Neuronal stem cell (in vitro differentiated cells): ENCODE results near the gene GJB6.

Source experiments
- DNase-seq: peaks from one replicate; pipeline ENCODE4 v3.0.0-alpha.2; 2013; ENCODE audit warnings: low spot score
- H2AFZ ChIP-seq: one replicate; pipeline ENCODE4 v1.6.1; 2013; ENCODE audit warnings: mild to moderate bottlenecking, low read length, inconsistent platforms
- H2AK5ac ChIP-seq: 2 replicates; pipeline ENCODE4 v1.6.1; 2013; ENCODE audit warnings: low read depth, mild to moderate bottlenecking, inconsistent platforms, low read length, moderate library complexity, mixed read lengths
- H2BK120ac ChIP-seq: 2 replicates; pipeline ENCODE4 v1.6.1; 2013; ENCODE audit warnings: low read depth, mild to moderate bottlenecking, inconsistent platforms, low read length, moderate library complexity, mixed read lengths
- H2BK12ac ChIP-seq: one replicate; pipeline ENCODE4 v1.6.1; 2013; ENCODE audit warnings: low read length, inconsistent platforms
- H2BK15ac ChIP-seq: 2 replicates; pipeline ENCODE4 v1.6.1; 2013; ENCODE audit warnings: mild to moderate bottlenecking, low read length, inconsistent platforms, mixed read lengths
- H2BK5ac ChIP-seq: one replicate; pipeline ENCODE4 v1.6.1; 2013; ENCODE audit warnings: inconsistent platforms, mild to moderate bottlenecking, low read length, moderate library complexity
- H3K14ac ChIP-seq: one replicate; pipeline ENCODE4 v1.6.1; 2013; ENCODE audit warnings: low read length, inconsistent platforms
- H3K18ac ChIP-seq: 2 replicates; pipeline ENCODE4 v1.6.1; 2013; ENCODE audit warnings: low read length, inconsistent platforms
- H3K23ac ChIP-seq: 2 replicates; pipeline ENCODE4 v1.6.1; 2013; ENCODE audit warnings: low read depth, mild to moderate bottlenecking, mixed read lengths, low read length, inconsistent platforms; ENCODE audit not compliant: poor library complexity
- H3K27ac ChIP-seq: replicated peaks from 3 replicates; pipeline ENCODE4 v1.5.1; 2013; ENCODE audit warnings: low read length, inconsistent platforms
- H3K27me3 ChIP-seq, 3 experiments: 2 replicates each; pipeline ENCODE4 v1.6.1; 2013; ENCODE audit warnings: low read length in 3 of 3, mild to moderate bottlenecking in 2 of 3, inconsistent platforms in 1 of 3, low read depth in 1 of 3, mixed read lengths in 1 of 3, moderate library complexity in 1 of 3; ENCODE audit not compliant: control insufficient read depth in 3 of 3, insufficient read depth in 3 of 3
- H3K36me3 ChIP-seq, 2 donors: replicated peaks in 1 of 2; 2 replicates each; pipeline ENCODE4 v1.6.1; 2013; ENCODE audit warnings: low read length in 2 of 2; ENCODE audit not compliant: control insufficient read depth in 2 of 2, insufficient read depth in 2 of 2
- H3K4ac ChIP-seq: 2 replicates; pipeline ENCODE4 v1.6.1; 2013; ENCODE audit warnings: inconsistent platforms, mild to moderate bottlenecking, low read length, moderate library complexity
- H3K4me1 ChIP-seq, 2 donors: 1 replicate in 1 of 2; 2 replicates in 1 of 2; pipeline ENCODE4 v1.6.1; 2013; ENCODE audit warnings: low read length in 2 of 2, low read depth in 1 of 2; ENCODE audit not compliant: control insufficient read depth in 2 of 2, insufficient read depth in 1 of 2
- H3K4me2 ChIP-seq: one replicate; pipeline ENCODE4 v1.6.1; 2013; ENCODE audit warnings: mild to moderate bottlenecking, low read length, inconsistent platforms; ENCODE audit not compliant: insufficient read depth, poor library complexity, severe bottlenecking
- H3K4me3 ChIP-seq, 2 donors: 2 replicates each; pipeline ENCODE4 v1.5.1; 2013; ENCODE audit warnings: low read length in 2 of 2, mild to moderate bottlenecking in 2 of 2, inconsistent platforms in 1 of 2, moderate library complexity in 1 of 2
- H3K79me1 ChIP-seq: one replicate; pipeline ENCODE4 v1.6.1; 2013; ENCODE audit warnings: low read depth, mild to moderate bottlenecking, inconsistent platforms, low read length, moderate library complexity
- H3K9ac ChIP-seq: one replicate; pipeline ENCODE4 v1.6.1; 2013; ENCODE audit warnings: mild to moderate bottlenecking, low read depth, low read length, inconsistent platforms; ENCODE audit not compliant: poor library complexity
- H3K9me3 ChIP-seq, 2 donors: replicated peaks in 1 of 2; 2 replicates each; pipeline versions ENCODE3 to v1.6.1; 2013; ENCODE audit warnings: low read length in 2 of 2, mild to moderate bottlenecking in 2 of 2, inconsistent platforms in 1 of 2, low read depth in 1 of 2, mixed read lengths in 1 of 2, moderate library complexity in 1 of 2; ENCODE audit not compliant: control insufficient read depth in 2 of 2, insufficient read depth in 1 of 2
- H4K8ac ChIP-seq: one replicate; pipeline ENCODE4 v1.6.1; 2013; ENCODE audit warnings: low read depth, mild to moderate bottlenecking, inconsistent platforms, low read length, moderate library complexity
- H4K91ac ChIP-seq: one replicate; pipeline ENCODE4 v1.6.1; 2013; ENCODE audit warnings: low read length, low read depth, mild to moderate bottlenecking, inconsistent platforms; ENCODE audit not compliant: poor library complexity
- WGBS, 2 donors: extraction: QIAGEN DNeasy Blood & Tissue Kit; methylation state at CpG; one replicate each; pipeline ENCODE4 v1.1.7; 2013; ENCODE audit warnings: missing lambda C conversion rate in 2 of 2, mixed read lengths in 1 of 2; ENCODE audit not compliant: insufficient read length in 2 of 2, insufficient replicate concordance in 1 of 2; ENCODE audit errors: extremely low coverage in 2 of 2; 5-methylcytosine and 5-hydroxymethylcytosine counted together

Gene GJB6

GRCh38 chr13:20191311-20192157 is 40.6 kb downstream of the GJB6 start:
- WGBS, 2 donors = no CpG with 5 or more reads among the region's 24 CpGs
- H3K27ac ChIP-seq = no peak overlapping the region
- H2AK5ac ChIP-seq = no peak overlapping the region
- H3K79me1 ChIP-seq = no peaks in the 10 kb centered on the region
- H3K4me3 ChIP-seq = peak overlapping the region; percentile 3 to 27
- H2BK5ac ChIP-seq = peak overlapping the region; percentile 32
- H3K23ac ChIP-seq = peak overlapping the region; percentile 68
- no peak for DNase-seq
- H4K91ac ChIP-seq = no peak overlapping the region
- H3K4me1 ChIP-seq = peaks cover 3 to 6% of the 10 kb centered on the region in 2 donors
- H2BK15ac ChIP-seq = peak overlapping the region; percentile 52
- no peak overlapping the region for H3K14ac ChIP-seq
- H2AFZ ChIP-seq = peak overlapping the region; percentile 89
- H3K9ac ChIP-seq = no peak overlapping the region
- H4K8ac ChIP-seq = no peak overlapping the region
- H3K18ac ChIP-seq = peak overlapping the region; percentile 2
- H2BK12ac ChIP-seq = no peak overlapping the region
- H3K4ac ChIP-seq = no peak overlapping the region
- H3K9me3 ChIP-seq = peaks cover 2 to 3% of the 10 kb centered on the region in 2 donors
- H3K4me2 ChIP-seq = peak overlapping the region; percentile 96
- H2BK120ac ChIP-seq = no peak overlapping the region
- peaks cover 25 to 98% (median 67%) of the 10 kb centered on the region in 3 experiments for H3K27me3 ChIP-seq
- no peaks in the 10 kb centered on the region for H3K36me3 ChIP-seq

GRCh38 chr13:20190481-20191310 is 41.4 kb downstream of the GJB6 start:
- Histone ChIP-seq H4K8ac (no peak overlapping the region), H3K79me1 (no peaks in the 10 kb centered on the region), H3K27me3 (peaks cover 25 to 97% (median 64%) of the 10 kb centered on the region in 3 experiments), H3K9me3 (peaks cover 2 to 3% of the 10 kb centered on the region in 2 donors), H2BK12ac (no peak overlapping the region), H3K23ac (no peak overlapping the region), H3K4me2 (no peak overlapping the region), H3K4me1 (peaks cover 3 to 6% of the 10 kb centered on the region in 2 donors), H2BK120ac (no peak overlapping the region), H3K36me3 (no peaks in the 10 kb centered on the region), H4K91ac (no peak overlapping the region), H3K4ac (no peak overlapping the region), H3K18ac (no peak overlapping the region), H2AFZ (no peak overlapping the region), H3K14ac (no peak overlapping the region), H2BK15ac (no peak overlapping the region), H2AK5ac (no peak overlapping the region), H3K9ac (no peak overlapping the region), H2BK5ac (no peak overlapping the region), H3K27ac (no peak overlapping the region), H3K4me3 (no peak overlapping the region)
- no peak for DNase-seq
- WGBS, 2 donors = no CpG with 5 or more reads among the region's 16 CpGs

GRCh38 chr13:20190076-20190475 is 42.0 kb downstream of the GJB6 start:
- Histone ChIP-seq H3K36me3 (no peaks in the 10 kb centered on the region), H2BK5ac (no peak overlapping the region), H2AFZ (no peak overlapping the region), H2BK15ac (no peak overlapping the region), H3K9me3 (peaks cover 2 to 3% of the 10 kb centered on the region in 2 donors), H3K4me2 (no peak overlapping the region), H3K27ac (no peak overlapping the region), H4K91ac (no peak overlapping the region), H3K79me1 (no peaks in the 10 kb centered on the region), H3K9ac (no peak overlapping the region), H3K14ac (no peak overlapping the region), H3K23ac (no peak overlapping the region), H2BK120ac (no peak overlapping the region), H2AK5ac (no peak overlapping the region), H3K4me1 (peaks cover 3 to 6% of the 10 kb centered on the region in 2 donors), H4K8ac (no peak overlapping the region), H3K4me3 (no peak overlapping the region), H3K27me3 (peaks cover 23 to 97% (median 59%) of the 10 kb centered on the region in 3 experiments), H3K4ac (no peak overlapping the region), H3K18ac (no peak overlapping the region), H2BK12ac (no peak overlapping the region)
- no CpG with 5 or more reads among the region's 5 CpGs for WGBS, 2 donors
- DNase-seq = no peak
